A673 (cell line): ENCODE results near the gene CALN1. TPM values are rescaled to one million over a fixed set of nuclear protein-coding genes. Genes with fewer than 3 reads are reported as not detected.

Experiments
- BruUV-seq: library from RNA; stranded (reverse); fragments of 400-500 nt; replicated peaks from 2 replicates; lab custom pipeline; 2021; lab: Mats Ljungman, UMichigan
- CTCF ChIA-PET: fragments of 300-600 bp; sonication (Branson Sonifier 250); formaldehyde crosslinking; loops from one replicate; lab custom pipeline; 2022; ENCODE audit warnings: antibody characterized with exemption; lab: Charles Lee
- POLR2A ChIA-PET: fragments of 300-600 bp; sonication (Branson Sonifier 250); formaldehyde crosslinking; loops from one replicate; lab custom pipeline; 2022; ENCODE audit warnings: antibody characterized with exemption; ENCODE audit not compliant: low non-redundant PET; lab: Charles Lee
- DNase-seq: peaks from one replicate; pipeline ENCODE4 v3.0.0-alpha.2; 2015; ENCODE audit warnings: low spot score
- H3K27ac ChIP-seq: fragments of 200-600 bp; sonication (generic); 2 replicates; pipeline ENCODE4 v1.5.1; 2016; ENCODE audit warnings: mixed run types, low read depth, mild to moderate bottlenecking, mixed read lengths, antibody characterized with exemption, low read length; ENCODE audit not compliant: poor library complexity, severe bottlenecking
- H3K27me3 ChIP-seq: fragments of 200-600 bp; sonication (generic); replicated peaks from 2 replicates; pipeline ENCODE4 v1.6.1; 2017; ENCODE audit warnings: mixed run types, low read depth, mild to moderate bottlenecking, mixed read lengths, antibody characterized with exemption, low read length; ENCODE audit not compliant: insufficient read depth, poor library complexity
- H3K36me3 ChIP-seq: fragments of 200-600 bp; sonication (generic); 2 replicates; pipeline ENCODE4 v1.6.1; 2016; ENCODE audit warnings: mixed run types, mild to moderate bottlenecking, mixed read lengths, antibody characterized with exemption, low read length; ENCODE audit not compliant: insufficient read depth, poor library complexity, severe bottlenecking
- H3K4me1 ChIP-seq: fragments of 200-600 bp; sonication (generic); 2 replicates; pipeline ENCODE4 v1.6.1; 2017; ENCODE audit warnings: mixed run types, mild to moderate bottlenecking, mixed read lengths, antibody characterized with exemption, low read length; ENCODE audit not compliant: insufficient read depth, poor library complexity, severe bottlenecking
- H3K4me3 ChIP-seq: fragments of 200-600 bp; sonication (generic); 2 replicates; pipeline ENCODE4 v1.5.1; 2016; ENCODE audit warnings: low read depth, mixed run types, mild to moderate bottlenecking, mixed read lengths, low read length; ENCODE audit not compliant: poor library complexity, severe bottlenecking
- H3K9me3 ChIP-seq: fragments of 200-600 bp; sonication (generic); 2 replicates; pipeline ENCODE4 v1.6.1; 2016; ENCODE audit warnings: mixed run types, low read depth, mild to moderate bottlenecking, mixed read lengths, antibody characterized with exemption, low read length; ENCODE audit not compliant: poor library complexity, severe bottlenecking
- CTCF ChIP-seq: fragments of 300-800, 200-600 bp; sonication (generic); conservative IDR thresholded peaks from 2 replicates; pipeline ENCODE4 v1.5.1; 2017; ENCODE audit warnings: low read depth, mild to moderate bottlenecking, antibody characterized with exemption, low read length, moderate library complexity, mixed read lengths
- EZH2 ChIP-seq: fragments of 200-600 bp; sonication (generic); IDR thresholded peaks from 2 replicates; pipeline ENCODE4 v1.6.1; 2017; ENCODE audit warnings: borderline replicate concordance, low read depth, mild to moderate bottlenecking, mixed read lengths, antibody characterized with exemption, low read length; ENCODE audit not compliant: poor library complexity, severe bottlenecking
- intact Hi-C: fragments of 100-400 bp; cut with micrococcal nuclease; formaldehyde crosslinking; loops from one replicate; pipeline ENCODE4 v1.10.0; 2022; ENCODE audit not compliant: unreplicated experiment
- total RNA-seq: library from RNA; stranded (reverse); gene quantifications from 2 replicates; pipeline ENCODE4 v1.2.3, GENCODE V29; 2021

The CALN1 gene
- total RNA-seq, 1 experiment from 2014 or later: not detected

- Histone ChIP-seq H3K27ac (no peak overlapping the region), H3K27me3 (no peaks in the 10 kb centered on the region), H3K36me3 (no peaks in the 10 kb centered on the region), H3K4me1 (no peaks in the 10 kb centered on the region), H3K9me3 (no peaks in the 10 kb centered on the region), H3K4me3 (no peak overlapping the region)
- ChIA-PET POLR2A (no interaction called here), CTCF (no interaction called here)
- intact Hi-C loops: no loop called here
- no TSS peak for BruUV-seq
- no peak for TF ChIP-seq CTCF
- TF ChIP-seq EZH2: no peak
- DNase-seq: no peak
Observed at GRCh38 chr7:72217151-72217550, 195.0 kb downstream of the CALN1 start.

- no TSS peak for BruUV-seq
- Histone ChIP-seq H3K27me3 (no peaks in the 10 kb centered on the region), H3K36me3 (no peaks in the 10 kb centered on the region), H3K27ac (no peak overlapping the region), H3K4me3 (no peak overlapping the region), H3K4me1 (no peaks in the 10 kb centered on the region), H3K9me3 (no peaks in the 10 kb centered on the region)
- TF ChIP-seq EZH2 (no peak), CTCF (no peak)
- POLR2A ChIA-PET: no interaction called here
- DNase-seq: no peak
- intact Hi-C loops: no loop called here
- CTCF ChIA-PET: no interaction called here
Observed at GRCh38 chr7:72213769-72214168, 198.4 kb downstream of the CALN1 start.

GRCh38 chr7:72213081-72213480, 199.1 kb downstream of the CALN1 start:
- Histone ChIP-seq H3K27me3 (no peaks in the 10 kb centered on the region), H3K9me3 (no peaks in the 10 kb centered on the region), H3K36me3 (no peaks in the 10 kb centered on the region), H3K27ac (no peak overlapping the region), H3K4me3 (no peak overlapping the region), H3K4me1 (no peaks in the 10 kb centered on the region)
- TF ChIP-seq EZH2 (no peak), CTCF (no peak)
- no TSS peak for BruUV-seq
- POLR2A ChIA-PET: no interaction called here
- intact Hi-C loops: no loop called here
- DNase-seq: no peak
- CTCF ChIA-PET: no interaction called here
